OCI-LY7 (cell line): Measurements from ENCODE around the gene MTIF2.

Experiments used
- EZH2phosphoT487 ChIP-seq: fragments of 200-600 bp; sonication (generic); IDR thresholded peaks from 2 replicates; pipeline ENCODE4 v1.6.1; 2018; ENCODE audit warnings: low read depth, borderline replicate concordance, mild to moderate bottlenecking, mixed run types, antibody characterized with exemption, low read length, moderate library complexity, mixed read lengths
- TF ChIP-seq, protein P1 (sequence below): fragments of 200-600 bp; sonication (generic); conservative IDR thresholded peaks from 2 replicates; pipeline ENCODE4 v1.5.1; 2014; ENCODE audit warnings: mild to moderate bottlenecking, antibody characterized with exemption, low read length, moderate library complexity, mixed read lengths

DNA sequence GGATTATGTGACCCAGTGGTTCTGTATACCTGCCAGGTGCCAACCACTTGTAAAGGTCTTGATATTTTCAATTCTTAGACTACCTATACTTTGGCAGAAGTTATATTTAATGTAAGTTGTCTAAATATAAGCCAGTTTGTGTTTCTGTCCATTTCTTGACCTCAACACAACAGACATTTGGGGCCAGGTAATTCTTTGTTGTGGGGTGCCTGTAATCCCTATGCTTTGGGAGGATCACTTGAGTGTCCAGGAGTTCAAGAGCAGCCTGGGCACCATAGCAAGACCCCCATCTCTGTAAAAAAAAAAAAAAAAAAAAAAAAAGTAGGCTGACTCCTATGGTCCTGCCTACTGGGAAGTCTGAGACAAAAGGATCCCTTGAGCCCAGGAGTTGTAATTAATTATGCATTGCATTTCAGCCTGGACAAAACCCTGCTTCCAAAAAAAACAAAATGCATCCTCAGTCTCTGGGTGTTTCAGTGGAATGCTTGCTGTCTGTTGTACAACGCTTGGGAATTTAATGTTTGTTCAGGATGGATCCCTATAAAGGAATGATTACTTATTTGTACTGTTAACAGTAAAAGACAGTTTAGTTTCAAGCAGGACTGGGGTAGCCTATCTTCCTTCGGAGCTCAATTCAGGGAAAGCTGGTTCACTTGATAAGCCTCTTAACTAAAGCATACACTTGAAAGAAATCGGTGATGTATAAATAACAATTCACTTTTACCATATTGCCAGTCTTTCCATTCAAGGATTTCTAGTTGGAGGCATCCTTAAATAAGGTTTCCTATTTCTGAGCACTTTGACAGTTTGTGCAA, 33.1 kb downstream of the MTIF2 start:
- TF ChIP-seq, protein P1, sequence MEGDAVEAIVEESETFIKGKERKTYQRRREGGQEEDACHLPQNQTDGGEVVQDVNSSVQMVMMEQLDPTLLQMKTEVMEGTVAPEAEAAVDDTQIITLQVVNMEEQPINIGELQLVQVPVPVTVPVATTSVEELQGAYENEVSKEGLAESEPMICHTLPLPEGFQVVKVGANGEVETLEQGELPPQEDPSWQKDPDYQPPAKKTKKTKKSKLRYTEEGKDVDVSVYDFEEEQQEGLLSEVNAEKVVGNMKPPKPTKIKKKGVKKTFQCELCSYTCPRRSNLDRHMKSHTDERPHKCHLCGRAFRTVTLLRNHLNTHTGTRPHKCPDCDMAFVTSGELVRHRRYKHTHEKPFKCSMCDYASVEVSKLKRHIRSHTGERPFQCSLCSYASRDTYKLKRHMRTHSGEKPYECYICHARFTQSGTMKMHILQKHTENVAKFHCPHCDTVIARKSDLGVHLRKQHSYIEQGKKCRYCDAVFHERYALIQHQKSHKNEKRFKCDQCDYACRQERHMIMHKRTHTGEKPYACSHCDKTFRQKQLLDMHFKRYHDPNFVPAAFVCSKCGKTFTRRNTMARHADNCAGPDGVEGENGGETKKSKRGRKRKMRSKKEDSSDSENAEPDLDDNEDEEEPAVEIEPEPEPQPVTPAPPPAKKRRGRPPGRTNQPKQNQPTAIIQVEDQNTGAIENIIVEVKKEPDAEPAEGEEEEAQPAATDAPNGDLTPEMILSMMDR, result no peak
- no peak for TF ChIP-seq EZH2phosphoT487
